Measurements from ENCODE around the gene RASA3. TPM values are rescaled to one million over a fixed set of nuclear protein-coding genes. Genes with fewer than 3 reads are reported as not detected.

RASA3 gene
- total RNA-seq, result 20.5 TPM

DNA sequence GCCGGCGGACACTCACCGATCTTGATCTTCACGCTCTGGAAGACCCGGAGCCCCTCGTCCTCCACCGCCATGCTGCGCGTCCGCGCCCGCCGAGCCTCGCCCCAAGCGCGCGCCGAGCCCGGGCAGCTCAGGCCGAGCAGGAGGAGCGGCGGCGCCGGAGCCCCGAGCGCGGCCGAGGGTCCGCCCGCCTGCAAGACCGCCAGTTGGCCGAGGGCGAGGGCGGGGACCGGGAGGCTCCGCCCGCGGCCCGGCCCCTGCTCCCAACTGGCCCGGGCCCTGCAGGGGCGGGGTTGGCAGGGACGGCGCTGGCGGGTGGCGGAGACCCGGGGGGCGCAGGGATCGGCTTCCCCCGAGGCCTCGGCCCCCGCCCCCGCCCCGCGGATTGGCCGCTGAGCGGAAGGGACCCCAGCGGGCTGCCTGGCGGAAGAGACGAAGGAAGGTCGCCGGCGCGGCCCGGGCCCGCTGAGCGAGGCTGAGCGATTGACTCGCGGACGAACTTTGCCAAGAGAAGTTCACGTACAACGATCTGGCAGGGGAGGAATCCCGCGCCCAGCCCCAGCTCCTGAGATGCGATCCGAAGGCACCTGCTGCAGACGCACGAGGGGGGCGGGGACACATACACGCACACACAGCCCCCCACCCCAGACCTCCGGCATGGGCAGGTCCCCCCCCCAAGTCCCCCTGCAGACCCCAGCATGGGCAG, at the start of gene RASA3:
Gene RASA3 (minus strand): TSS at position 205 of the 703 bp plus-strand sequence. CDS start 134 bp downstream, at position 71.

GRCh38 chr13:114179087-114179658, 46.8 kb upstream of the RASA3 start, which contains the start of gene CFAP97D2:
TSS of gene CFAP97D2 (plus strand) at chr13:114179257. CDS start at chr13:114179331, 74 bp downstream.

GRCh38 chr13:113973218-113974164, 158.9 kb downstream of the RASA3 start, which contains the start of gene C13orf46:
TSS of gene C13orf46 (minus strand) at chr13:113974076. CDS start at chr13:113973997, 79 bp downstream.

Other genes with a start within 250 kb of the RASA3 start
- gene C13orf46, start 158.5 kb downstream of the RASA3 start, total RNA-seq, result 0.18 TPM
- gene CFAP97D2, start 46.6 kb upstream of the RASA3 start, total RNA-seq, result not detected
- 83.1 TPM for gene CDC16, start 102.3 kb upstream of the RASA3 start, total RNA-seq
- gene UPF3A, start 149.0 kb upstream of the RASA3 start, total RNA-seq, result 58.9 TPM
- gene CHAMP1, start 181.9 kb upstream of the RASA3 start, total RNA-seq, result 12.6 TPM

Measured in metanephros (tissue), 1 donor.